Astrocyte (in vitro differentiated cells and primary cell): ENCODE results near the gene MORC1. TPM values are rescaled to one million over a fixed set of nuclear protein-coding genes. Genes with fewer than 3 reads are reported as not detected.

ENCODE experiments used
- DNase-seq: peaks from one replicate; pipeline ENCODE4 v3.0.0-alpha.2; 2010; ENCODE audit warnings: low read depth
- FAIRE-seq: peaks from 2 replicates; lab custom pipeline; 2011; peaks lifted over from hg19 to GRCh38; lab: Jason Lieb, UNC
- H2AFZ ChIP-seq: 2 replicates; pipeline ENCODE4 v1.6.0; 2012; ENCODE audit warnings: low read depth, low read length, inconsistent platforms
- H3K27ac ChIP-seq: 2 replicates; pipeline ENCODE4 v1.5.1; 2011; ENCODE audit warnings: low read depth, low read length, inconsistent platforms
- H3K27me3 ChIP-seq: 2 replicates; pipeline ENCODE4 v1.6.0; 2011; ENCODE audit warnings: low read length, inconsistent platforms; ENCODE audit not compliant: insufficient read depth
- H3K36me3 ChIP-seq: 2 replicates; pipeline ENCODE4 v1.5.1; 2011; ENCODE audit warnings: low read length, inconsistent platforms; ENCODE audit not compliant: insufficient read depth
- H3K4me1 ChIP-seq: 2 replicates; pipeline ENCODE4 v1.5.1; 2011; ENCODE audit warnings: low read length, inconsistent platforms; ENCODE audit not compliant: insufficient read depth
- H3K4me2 ChIP-seq: 2 replicates; pipeline ENCODE4 v1.6.0; 2012; ENCODE audit warnings: low read length, inconsistent platforms
- H3K4me3 ChIP-seq: 2 replicates; pipeline ENCODE4 v1.5.1; 2011; ENCODE audit warnings: low read depth, mild to moderate bottlenecking, low read length, inconsistent platforms; ENCODE audit not compliant: insufficient read depth
- H3K79me2 ChIP-seq: 2 replicates; pipeline ENCODE4 v1.6.0; 2012; ENCODE audit warnings: mild to moderate bottlenecking, low read length, inconsistent platforms; ENCODE audit not compliant: insufficient read depth
- H3K9ac ChIP-seq: 2 replicates; pipeline ENCODE4 v1.6.0; 2012; ENCODE audit warnings: mild to moderate bottlenecking, low read length, inconsistent platforms
- H3K9me3 ChIP-seq: 2 replicates; pipeline ENCODE4 v1.5.1; 2012; ENCODE audit warnings: low read depth, mild to moderate bottlenecking, low read length, inconsistent platforms; ENCODE audit not compliant: insufficient read depth
- H4K20me1 ChIP-seq: 2 replicates; pipeline ENCODE4 v1.6.0; 2012; ENCODE audit warnings: low read length, inconsistent platforms; ENCODE audit not compliant: insufficient read depth
- H3K27ac Mint-ChIP-seq: one replicate; pipeline ENCODE4 v1.8.0; 2021; ENCODE audit warnings: mild to moderate bottlenecking, mixed read lengths; ENCODE audit not compliant: unreplicated experiment
- H3K27me3 Mint-ChIP-seq: one replicate; pipeline ENCODE4 v1.8.0; 2021; ENCODE audit warnings: low read depth, mixed read lengths; ENCODE audit not compliant: unreplicated experiment
- H3K36me3 Mint-ChIP-seq: one replicate; pipeline ENCODE4 v1.8.0; 2021; ENCODE audit warnings: low read depth, mixed read lengths; ENCODE audit not compliant: unreplicated experiment
- H3K4me1 Mint-ChIP-seq: one replicate; pipeline ENCODE4 v1.8.0; 2021; ENCODE audit warnings: low read depth, mixed read lengths; ENCODE audit not compliant: unreplicated experiment
- H3K4me3 Mint-ChIP-seq: one replicate; pipeline ENCODE4 v1.8.0; 2021; ENCODE audit warnings: mild to moderate bottlenecking, moderate library complexity, mixed read lengths; ENCODE audit not compliant: unreplicated experiment
- H3K9me3 Mint-ChIP-seq: one replicate; pipeline ENCODE4 v1.8.0; 2021; ENCODE audit warnings: mild to moderate bottlenecking, mixed read lengths; ENCODE audit not compliant: unreplicated experiment
- EZH2 ChIP-seq: IDR thresholded peaks from 2 replicates; pipeline ENCODE4 v1.6.1; 2012; ENCODE audit warnings: mild to moderate bottlenecking, low read length, inconsistent platforms; ENCODE audit not compliant: insufficient read depth
- total RNA-seq: library from RNA; stranded (reverse); gene quantifications from 2 replicates; pipeline ENCODE4 v1.2.1, GENCODE V29; 2021
- TF ChIP-seq, protein P1 (sequence below): IDR thresholded peaks from 2 replicates; pipeline ENCODE4 v1.5.1; 2011; ENCODE audit warnings: low read depth, mild to moderate bottlenecking, inconsistent platforms, low read length, moderate library complexity; ENCODE audit not compliant: insufficient read depth

Gene MORC1
- total RNA-seq, 1 donor from 2014 or later, result not detected

DNA sequence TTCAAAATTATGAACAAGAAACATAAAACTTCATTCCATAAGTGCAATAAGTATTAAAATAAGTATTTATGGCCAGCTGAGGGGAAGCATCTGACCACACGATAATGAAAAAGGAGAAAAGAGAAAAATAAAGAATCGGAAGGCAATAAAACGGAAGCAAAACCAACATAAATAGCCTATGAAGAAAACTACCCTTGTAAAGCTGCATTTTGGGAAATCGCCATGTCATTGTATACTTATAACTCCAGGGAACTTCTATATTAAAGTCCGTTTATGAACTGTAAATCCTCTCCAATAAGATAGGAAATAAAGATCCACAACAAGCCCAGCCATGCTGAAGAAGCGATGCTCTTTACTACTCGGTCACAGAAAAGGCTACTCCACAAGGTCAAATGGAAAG, 47.7 kb downstream of the MORC1 start:
- H3K4me3 Mint-ChIP-seq, result no peak overlapping the region
- H3K4me1 ChIP-seq, result no peaks in the 10 kb centered on the region
- no peaks in the 10 kb centered on the region for H3K9me3 Mint-ChIP-seq
- DNase-seq (no peak), FAIRE-seq (no peak)
- H3K9ac ChIP-seq, result no peak overlapping the region
- no peaks in the 10 kb centered on the region for H3K36me3 ChIP-seq
- TF ChIP-seq EZH2, result no peak
- TF ChIP-seq, protein P1, sequence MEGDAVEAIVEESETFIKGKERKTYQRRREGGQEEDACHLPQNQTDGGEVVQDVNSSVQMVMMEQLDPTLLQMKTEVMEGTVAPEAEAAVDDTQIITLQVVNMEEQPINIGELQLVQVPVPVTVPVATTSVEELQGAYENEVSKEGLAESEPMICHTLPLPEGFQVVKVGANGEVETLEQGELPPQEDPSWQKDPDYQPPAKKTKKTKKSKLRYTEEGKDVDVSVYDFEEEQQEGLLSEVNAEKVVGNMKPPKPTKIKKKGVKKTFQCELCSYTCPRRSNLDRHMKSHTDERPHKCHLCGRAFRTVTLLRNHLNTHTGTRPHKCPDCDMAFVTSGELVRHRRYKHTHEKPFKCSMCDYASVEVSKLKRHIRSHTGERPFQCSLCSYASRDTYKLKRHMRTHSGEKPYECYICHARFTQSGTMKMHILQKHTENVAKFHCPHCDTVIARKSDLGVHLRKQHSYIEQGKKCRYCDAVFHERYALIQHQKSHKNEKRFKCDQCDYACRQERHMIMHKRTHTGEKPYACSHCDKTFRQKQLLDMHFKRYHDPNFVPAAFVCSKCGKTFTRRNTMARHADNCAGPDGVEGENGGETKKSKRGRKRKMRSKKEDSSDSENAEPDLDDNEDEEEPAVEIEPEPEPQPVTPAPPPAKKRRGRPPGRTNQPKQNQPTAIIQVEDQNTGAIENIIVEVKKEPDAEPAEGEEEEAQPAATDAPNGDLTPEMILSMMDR, result no peak
- no peak overlapping the region for H3K4me3 ChIP-seq
- no peaks in the 10 kb centered on the region for H3K27me3 Mint-ChIP-seq
- no peaks in the 10 kb centered on the region for H3K36me3 Mint-ChIP-seq
- H4K20me1 ChIP-seq, result no peaks in the 10 kb centered on the region
- H2AFZ ChIP-seq, result no peak overlapping the region
- no peak overlapping the region for H3K27ac ChIP-seq
- H3K4me2 ChIP-seq, result no peak overlapping the region
- H3K9me3 ChIP-seq, result no peaks in the 10 kb centered on the region
- H3K27me3 ChIP-seq, result no peaks in the 10 kb centered on the region
- no peaks in the 10 kb centered on the region for H3K4me1 Mint-ChIP-seq
- no peak overlapping the region for H3K27ac Mint-ChIP-seq
- no peaks in the 10 kb centered on the region for H3K79me2 ChIP-seq

DNA sequence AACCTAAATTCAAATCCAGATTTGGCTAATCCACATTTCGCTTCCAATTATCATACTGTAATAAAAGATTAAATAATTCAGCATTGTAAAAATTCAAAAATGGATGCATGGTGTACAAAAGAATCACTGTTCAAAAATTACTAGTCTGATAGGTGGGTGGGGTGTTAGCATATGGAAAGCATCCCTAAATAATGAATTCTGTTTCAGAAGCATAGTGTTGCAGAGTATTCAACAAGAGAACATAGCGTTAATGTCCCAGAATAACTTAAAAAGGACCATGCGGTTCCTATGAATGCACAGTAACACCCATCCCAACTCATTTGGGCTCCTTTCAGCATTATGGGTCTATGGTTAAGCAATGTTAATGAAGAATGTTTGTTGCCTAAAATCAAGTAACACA, 51.1 kb downstream of the MORC1 start:
- no peak overlapping the region for H3K4me2 ChIP-seq
- no peaks in the 10 kb centered on the region for H3K79me2 ChIP-seq
- H3K9ac ChIP-seq, result no peak overlapping the region
- H3K36me3 ChIP-seq, result no peaks in the 10 kb centered on the region
- no peaks in the 10 kb centered on the region for H3K27me3 Mint-ChIP-seq
- no peaks in the 10 kb centered on the region for H3K9me3 Mint-ChIP-seq
- TF ChIP-seq, protein P1, result no peak
- no peak for TF ChIP-seq EZH2
- no peaks in the 10 kb centered on the region for H3K4me1 Mint-ChIP-seq
- H3K4me1 ChIP-seq, result no peaks in the 10 kb centered on the region
- H3K4me3 Mint-ChIP-seq, result no peak overlapping the region
- H2AFZ ChIP-seq, result no peak overlapping the region
- FAIRE-seq (no peak), DNase-seq (no peak)
- H3K27me3 ChIP-seq, result no peaks in the 10 kb centered on the region
- H3K27ac Mint-ChIP-seq, result no peak overlapping the region
- H3K9me3 ChIP-seq, result no peaks in the 10 kb centered on the region
- no peak overlapping the region for H3K4me3 ChIP-seq
- no peaks in the 10 kb centered on the region for H3K36me3 Mint-ChIP-seq
- no peak overlapping the region for H3K27ac ChIP-seq
- no peaks in the 10 kb centered on the region for H4K20me1 ChIP-seq

DNA sequence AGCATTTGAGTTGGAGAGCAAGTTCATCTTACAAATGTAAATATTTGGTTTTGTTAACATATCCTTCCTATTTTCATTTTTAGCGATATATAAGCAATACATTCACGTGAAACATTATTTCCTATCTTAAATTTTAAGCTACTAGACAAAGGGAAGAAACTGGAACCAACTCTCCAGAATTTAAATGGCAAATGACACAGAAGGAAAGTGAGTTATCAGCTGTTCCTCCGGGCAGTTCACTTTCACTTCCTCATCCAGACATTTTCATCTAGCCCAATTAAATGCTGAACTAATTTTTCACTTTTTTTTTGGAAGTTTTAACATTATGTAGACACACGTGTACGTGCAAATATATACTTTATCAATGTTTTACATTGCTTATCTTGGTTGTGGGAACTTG, 58.7 kb downstream of the MORC1 start:
- no peak overlapping the region for H3K4me3 Mint-ChIP-seq
- no peak overlapping the region for H3K4me2 ChIP-seq
- peaks cover 3% of the 10 kb centered on the region for H3K9me3 Mint-ChIP-seq
- H3K27me3 Mint-ChIP-seq, result peaks cover 2% of the 10 kb centered on the region
- no peaks in the 10 kb centered on the region for H3K4me1 Mint-ChIP-seq
- H3K9me3 ChIP-seq, result no peaks in the 10 kb centered on the region
- no peak overlapping the region for H3K4me3 ChIP-seq
- H3K27me3 ChIP-seq, result no peaks in the 10 kb centered on the region
- no peak overlapping the region for H3K27ac Mint-ChIP-seq
- no peak overlapping the region for H3K27ac ChIP-seq
- no peak overlapping the region for H3K9ac ChIP-seq
- no peak overlapping the region for H2AFZ ChIP-seq
- H4K20me1 ChIP-seq, result no peaks in the 10 kb centered on the region
- no peaks in the 10 kb centered on the region for H3K36me3 Mint-ChIP-seq
- H3K36me3 ChIP-seq, result no peaks in the 10 kb centered on the region
- no peaks in the 10 kb centered on the region for H3K79me2 ChIP-seq
- H3K4me1 ChIP-seq, result no peaks in the 10 kb centered on the region
- DNase-seq, result no peak
- TF ChIP-seq, protein P1, result no peak
- TF ChIP-seq EZH2, result no peak
- FAIRE-seq, result no peak
